H9 (cell line): ENCODE measurements around the gene TIMP1. TPM values are rescaled to one million over a fixed set of nuclear protein-coding genes. Genes with fewer than 3 reads are reported as not detected.

Experiments used
- DNase-seq: peaks from one replicate; pipeline ENCODE4 v3.0.0-alpha.2; 2017
- H2AFZ ChIP-seq: one replicate; pipeline ENCODE4 v1.6.1; 2013; ENCODE audit warnings: mild to moderate bottlenecking, low read length, control low read depth, moderate library complexity
- H2AK5ac ChIP-seq: 2 replicates; pipeline ENCODE4 v1.6.1; 2013; ENCODE audit warnings: low read length, control low read depth, mixed read lengths; ENCODE audit not compliant: insufficient read length
- H2BK120ac ChIP-seq: one replicate; pipeline ENCODE4 v1.6.1; 2013; ENCODE audit warnings: low read depth, mild to moderate bottlenecking, low read length, control low read depth, inconsistent platforms; ENCODE audit not compliant: poor library complexity, severe bottlenecking
- H2BK12ac ChIP-seq: 2 replicates; pipeline ENCODE4 v1.6.1; 2013; ENCODE audit warnings: low read length, control low read depth, mixed read lengths, low read depth; ENCODE audit not compliant: insufficient read length
- H2BK15ac ChIP-seq: 2 replicates; pipeline ENCODE4 v1.6.1; 2013; ENCODE audit warnings: low read depth, low read length, control low read depth
- H2BK20ac ChIP-seq: one replicate; pipeline ENCODE4 v1.6.1; 2013; ENCODE audit warnings: low read depth, mild to moderate bottlenecking, low read length, control low read depth, inconsistent platforms; ENCODE audit not compliant: poor library complexity, severe bottlenecking
- H2BK5ac ChIP-seq: 2 replicates; pipeline ENCODE4 v1.6.1; 2013; ENCODE audit warnings: low read length, control low read depth, mixed read lengths; ENCODE audit not compliant: insufficient read length
- H3K14ac ChIP-seq: 2 replicates; pipeline ENCODE4 v1.6.1; 2013; ENCODE audit warnings: low read length, control low read depth; ENCODE audit not compliant: insufficient read depth
- H3K18ac ChIP-seq: 2 replicates; pipeline ENCODE4 v1.6.1; 2013; ENCODE audit warnings: low read depth, mild to moderate bottlenecking, mixed read lengths, low read length, control low read depth; ENCODE audit not compliant: insufficient read length
- H3K23ac ChIP-seq: 2 replicates; pipeline ENCODE4 v1.6.1; 2013; ENCODE audit warnings: low read length, control low read depth, mixed read lengths, low read depth; ENCODE audit not compliant: insufficient read length
- H3K23me2 ChIP-seq: 2 replicates; pipeline ENCODE4 v1.6.1; 2013; ENCODE audit warnings: low read depth, mild to moderate bottlenecking, mixed read lengths, low read length, control low read depth; ENCODE audit not compliant: insufficient read length, poor library complexity, severe bottlenecking
- H3K27ac ChIP-seq: 2 replicates; pipeline ENCODE4 v1.5.1; 2013; ENCODE audit warnings: low read length, control low read depth, mixed read lengths, low read depth; ENCODE audit not compliant: insufficient read length
- H3K27me3 ChIP-seq: 2 replicates; pipeline ENCODE4 v1.6.1; 2013; ENCODE audit warnings: low read length, control low read depth, inconsistent platforms; ENCODE audit not compliant: insufficient read depth
- H3K4ac ChIP-seq: 2 replicates; pipeline ENCODE4 v1.6.1; 2013; ENCODE audit warnings: low read depth, mild to moderate bottlenecking, control low read depth, inconsistent platforms, low read length, moderate library complexity
- H3K4me1 ChIP-seq: 2 replicates; pipeline ENCODE4 v1.6.1; 2013; ENCODE audit warnings: low read length, control low read depth, inconsistent platforms; ENCODE audit not compliant: insufficient read depth
- H3K4me2 ChIP-seq: 2 replicates; pipeline ENCODE4 v1.6.1; 2013; ENCODE audit warnings: low read length, control low read depth, mixed read lengths; ENCODE audit not compliant: insufficient read length, insufficient read depth
- H3K56ac ChIP-seq: 2 replicates; pipeline ENCODE4 v1.6.1; 2013; ENCODE audit warnings: low read depth, mild to moderate bottlenecking, mixed read lengths, low read length, control low read depth; ENCODE audit not compliant: insufficient read length
- H3K79me1 ChIP-seq: 2 replicates; pipeline ENCODE4 v1.6.1; 2013; ENCODE audit warnings: low read depth, mild to moderate bottlenecking, moderate library complexity, low read length, control low read depth, inconsistent platforms; ENCODE audit not compliant: insufficient read depth, poor library complexity, severe bottlenecking
- H3K79me2 ChIP-seq: 2 replicates; pipeline ENCODE4 v1.6.1; 2013; ENCODE audit warnings: low read length, control low read depth, inconsistent platforms; ENCODE audit not compliant: insufficient read depth
- H3K9ac ChIP-seq: 2 replicates; pipeline ENCODE4 v1.6.1; 2013; ENCODE audit warnings: low read length, control low read depth, mixed read lengths; ENCODE audit not compliant: insufficient read length; ENCODE audit errors: extremely low read depth
- H3K9me3 ChIP-seq: one replicate; pipeline ENCODE4 v1.6.1; 2013; ENCODE audit warnings: low read depth, low read length, inconsistent platforms; ENCODE audit not compliant: control insufficient read depth
- H3T11ph ChIP-seq: one replicate; pipeline ENCODE4 v1.6.1; 2013; ENCODE audit warnings: mild to moderate bottlenecking, low read length, control low read depth, inconsistent platforms
- H4K20me1 ChIP-seq: one replicate; pipeline ENCODE4 v1.6.1; 2013; ENCODE audit not compliant: control insufficient read depth, insufficient read length, insufficient read depth
- H4K5ac ChIP-seq: 2 replicates; pipeline ENCODE4 v1.6.1; 2013; ENCODE audit warnings: low read depth, mild to moderate bottlenecking, mixed read lengths, low read length, control low read depth; ENCODE audit not compliant: insufficient read length
- H4K8ac ChIP-seq: replicated peaks from 2 replicates; pipeline ENCODE4 v1.6.1; 2013; ENCODE audit warnings: low read length, control low read depth, mixed read lengths, low read depth; ENCODE audit not compliant: insufficient read length
- H4K91ac ChIP-seq: 2 replicates; pipeline ENCODE4 v1.6.1; 2013; ENCODE audit warnings: low read depth, mild to moderate bottlenecking, moderate library complexity, mixed read lengths, low read length, control low read depth; ENCODE audit not compliant: insufficient read length
- H3K27ac Mint-ChIP-seq, 3 experiments: 2 replicates in 2 of 3; 3 replicates in 1 of 3; pipeline ENCODE4 v1.8.0; 2020 to 2021; ENCODE audit warnings: mixed read lengths in 3 of 3, mild to moderate bottlenecking in 1 of 3, moderate library complexity in 1 of 3
- H3K27me3 Mint-ChIP-seq: 2 replicates; pipeline ENCODE4 v1.8.0; 2021; ENCODE audit warnings: low read depth, mild to moderate bottlenecking, moderate library complexity, mixed read lengths
- H3K36me3 Mint-ChIP-seq, 3 experiments: 2 replicates in 2 of 3; 3 replicates in 1 of 3; pipeline ENCODE4 v1.8.0; 2020 to 2021; ENCODE audit warnings: low read depth in 3 of 3, mixed read lengths in 3 of 3; ENCODE audit not compliant: insufficient read depth in 1 of 3
- H3K4me1 Mint-ChIP-seq, 2 experiments: 2 replicates each; pipeline ENCODE4 v1.8.0; 2020; ENCODE audit warnings: mixed read lengths in 2 of 2
- H3K4me3 Mint-ChIP-seq, 2 experiments: 2 replicates in 1 of 2; 3 replicates in 1 of 2; pipeline ENCODE4 v1.8.0; 2020 to 2021; ENCODE audit warnings: mild to moderate bottlenecking in 2 of 2, mixed read lengths in 2 of 2, moderate library complexity in 1 of 2
- H3K9me3 Mint-ChIP-seq, 2 experiments: 2 replicates in 1 of 2; 3 replicates in 1 of 2; pipeline ENCODE4 v1.8.0; 2020; ENCODE audit warnings: mild to moderate bottlenecking in 2 of 2, mixed read lengths in 2 of 2, moderate library complexity in 1 of 2
- WGBS: extraction: QIAGEN DNeasy Blood & Tissue Kit; methylation state at CpG from one replicate; pipeline ENCODE4 v1.1.7; 2013; ENCODE audit warnings: missing lambda C conversion rate, low lambda C conversion rate, mixed read lengths; ENCODE audit not compliant: insufficient read length; ENCODE audit errors: extremely low coverage; 5-methylcytosine and 5-hydroxymethylcytosine counted together
- total RNA-seq: library from RNA; stranded (reverse); gene quantifications from 2 replicates; pipeline ENCODE4 v1.2.1, GENCODE V29; 2021
- TF ChIP-seq, protein P1 (sequence below): fragments of 200-600 bp; sonication (generic); conservative IDR thresholded peaks from 3 replicates; pipeline ENCODE4 v1.8.0; 2021; ENCODE audit warnings: antibody characterized with exemption, mild to moderate bottlenecking

The TIMP1 gene
- total RNA-seq, 1 experiment from 2014 or later: 65.1 TPM

DNA sequence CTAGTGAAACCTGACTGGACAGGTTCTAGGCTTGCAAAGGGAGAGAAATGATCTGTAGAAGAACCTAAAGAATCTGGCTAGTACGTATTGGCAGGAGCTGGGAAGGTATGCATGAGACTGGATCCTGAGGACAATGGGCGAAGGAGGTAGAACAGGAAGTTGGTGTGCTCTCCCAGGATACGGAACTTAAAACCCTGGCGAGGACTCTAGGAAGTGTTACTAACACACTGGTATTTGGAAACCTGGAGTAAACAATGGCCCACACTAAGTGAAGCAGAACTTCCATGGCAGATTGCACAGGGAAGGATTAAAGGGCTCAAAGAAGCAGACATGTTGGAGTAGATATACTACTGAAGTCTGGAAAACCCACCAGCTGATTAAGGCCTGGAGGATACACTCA lies 28.3 kb downstream of the TIMP1 start:
- Histone ChIP-seq H4K20me1 (no peaks in the 10 kb centered on the region), H2BK12ac (no peak overlapping the region), H3K79me2 (no peaks in the 10 kb centered on the region), H2BK20ac (no peak overlapping the region), H3K23me2 (no peaks in the 10 kb centered on the region), H3K4ac (no peak overlapping the region), H3K23ac (no peak overlapping the region), H4K91ac (no peak overlapping the region), H2BK5ac (no peak overlapping the region), H3K9me3 (peaks cover 35% of the 10 kb centered on the region), H3K27ac (no peak overlapping the region), H3K4me2 (no peak overlapping the region), H3K79me1 (no peaks in the 10 kb centered on the region), H2AFZ (no peak overlapping the region), H3K27me3 (no peaks in the 10 kb centered on the region), H3K14ac (no peak overlapping the region), H2AK5ac (no peak overlapping the region), H2BK15ac (no peak overlapping the region), H3K56ac (no peak overlapping the region), H4K5ac (no peak overlapping the region), H2BK120ac (no peak overlapping the region), H3T11ph (no peak overlapping the region), H3K9ac (no peak overlapping the region), H3K18ac (no peak overlapping the region), H4K8ac (no peak overlapping the region), H3K4me1 (no peaks in the 10 kb centered on the region; the same call in 1 of the 2 replicates)
- peaks cover 5 to 20% (median 9%) of the 10 kb centered on the region in 3 experiments for H3K36me3 Mint-ChIP-seq
- H3K27ac Mint-ChIP-seq: peak overlapping the region in 1 of 3 experiments; percentile 75; a peak in 1 of 7 replicates
- no peak for DNase-seq
- H3K4me3 Mint-ChIP-seq: no peak overlapping the region
- H3K9me3 Mint-ChIP-seq: peaks cover 77 to 83% of the 10 kb centered on the region in 2 experiments
- WGBS: no CpG with 5 or more reads among the region's 4 CpGs
- no peaks in the 10 kb centered on the region; the same call in 1 of the 2 replicates for H3K27me3 Mint-ChIP-seq
- TF ChIP-seq, protein P1, sequence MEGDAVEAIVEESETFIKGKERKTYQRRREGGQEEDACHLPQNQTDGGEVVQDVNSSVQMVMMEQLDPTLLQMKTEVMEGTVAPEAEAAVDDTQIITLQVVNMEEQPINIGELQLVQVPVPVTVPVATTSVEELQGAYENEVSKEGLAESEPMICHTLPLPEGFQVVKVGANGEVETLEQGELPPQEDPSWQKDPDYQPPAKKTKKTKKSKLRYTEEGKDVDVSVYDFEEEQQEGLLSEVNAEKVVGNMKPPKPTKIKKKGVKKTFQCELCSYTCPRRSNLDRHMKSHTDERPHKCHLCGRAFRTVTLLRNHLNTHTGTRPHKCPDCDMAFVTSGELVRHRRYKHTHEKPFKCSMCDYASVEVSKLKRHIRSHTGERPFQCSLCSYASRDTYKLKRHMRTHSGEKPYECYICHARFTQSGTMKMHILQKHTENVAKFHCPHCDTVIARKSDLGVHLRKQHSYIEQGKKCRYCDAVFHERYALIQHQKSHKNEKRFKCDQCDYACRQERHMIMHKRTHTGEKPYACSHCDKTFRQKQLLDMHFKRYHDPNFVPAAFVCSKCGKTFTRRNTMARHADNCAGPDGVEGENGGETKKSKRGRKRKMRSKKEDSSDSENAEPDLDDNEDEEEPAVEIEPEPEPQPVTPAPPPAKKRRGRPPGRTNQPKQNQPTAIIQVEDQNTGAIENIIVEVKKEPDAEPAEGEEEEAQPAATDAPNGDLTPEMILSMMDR: no peak
- H3K4me1 Mint-ChIP-seq: peaks cover 11 to 26% of the 10 kb centered on the region in 2 experiments
